Skeletal muscle tissue (tissue), 4 donors: ENCODE data around the gene MT3. TPM values are rescaled to one million over a fixed set of nuclear protein-coding genes. Genes with fewer than 3 reads are reported as not detected.
A peak's percentile ranks its signal among the peaks of the same experiment; 100 is the strongest.
"Not testable (repeated sequence)": the region's sequence is repeated elsewhere in the genome, so short reads cannot be mapped to it uniquely, and the experiment has no call there.

ENCODE experiments used
- H3K27ac ChIP-seq: one replicate; pipeline ENCODE4 v1.7.0; 2013; ENCODE audit warnings: mild to moderate bottlenecking, low read depth, low read length, inconsistent platforms
- H3K27me3 ChIP-seq, 3 donors: one replicate each; pipeline ENCODE4 v1.7.0; 2013; ENCODE audit warnings: low read length in 3 of 3; ENCODE audit not compliant: control insufficient read depth in 3 of 3, insufficient read depth in 3 of 3
- H3K36me3 ChIP-seq, 3 donors: one replicate each; pipeline ENCODE4 v1.7.0; 2013; ENCODE audit warnings: low read length in 3 of 3; ENCODE audit not compliant: control insufficient read depth in 3 of 3, insufficient read depth in 3 of 3
- H3K4me1 ChIP-seq, 3 donors: one replicate each; pipeline ENCODE4 v1.7.0; 2013; ENCODE audit warnings: low read length in 3 of 3, mild to moderate bottlenecking in 3 of 3; ENCODE audit not compliant: control insufficient read depth in 3 of 3, insufficient read depth in 3 of 3
- H3K4me3 ChIP-seq, 3 donors: one replicate each; pipeline ENCODE4 v1.7.0; 2013; ENCODE audit warnings: low read length in 3 of 3
- H3K9ac ChIP-seq, 3 donors: one replicate each; pipeline ENCODE4 v1.7.0; 2013; ENCODE audit warnings: low read length in 3 of 3, mild to moderate bottlenecking in 3 of 3, moderate library complexity in 2 of 3, low read depth in 1 of 3
- H3K9me3 ChIP-seq, 3 donors: one replicate each; pipeline ENCODE4 v1.7.0; 2013; ENCODE audit warnings: low read length in 3 of 3; ENCODE audit not compliant: control insufficient read depth in 3 of 3
- total RNA-seq: library from RNA; depleted of rRNA; stranded (reverse); fragments of >200 nt; gene quantifications from one replicate; pipeline ENCODE4 v1.2.3, GENCODE V29; 2014
- donor health status: Osteomylitis.

MT3 gene
- total RNA-seq, 1 donor from 2014 or later = 1.0 TPM

DNA sequence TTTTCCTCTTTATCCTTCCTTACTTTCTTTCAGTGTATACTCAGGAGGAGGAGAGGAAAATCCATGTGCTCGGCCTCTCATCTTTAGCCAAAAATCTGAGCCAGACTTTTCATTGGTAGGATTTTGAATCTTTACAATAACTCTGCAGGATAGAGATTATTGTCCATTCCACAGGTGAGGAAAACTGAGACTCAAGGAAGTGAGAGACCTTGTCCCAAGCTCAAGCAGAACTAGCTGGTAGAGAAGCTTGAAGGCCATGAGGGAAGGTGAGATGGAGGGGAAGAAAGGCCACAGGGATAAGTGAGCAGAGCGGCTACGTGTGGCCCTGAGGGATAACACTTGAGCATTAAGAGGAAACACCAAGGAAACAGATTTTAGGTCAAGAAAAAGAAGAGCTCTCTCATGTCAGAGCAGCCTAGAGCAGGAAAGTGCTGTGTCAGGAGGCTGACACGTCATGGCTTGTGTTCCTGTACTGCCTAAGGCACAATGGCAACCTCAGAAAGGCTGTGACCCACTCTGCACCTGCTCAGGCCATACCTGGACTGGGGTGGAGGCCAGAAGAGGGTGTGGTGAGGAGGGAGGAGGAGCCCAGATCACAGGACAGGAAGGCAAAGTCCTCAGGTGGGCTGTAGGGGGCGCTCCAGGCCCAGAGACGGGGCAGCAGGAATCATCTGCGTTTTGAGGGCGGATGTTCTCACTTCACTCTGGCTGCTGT is 12.6 kb upstream of the MT3 start:
- no peak overlapping the region for H3K27ac ChIP-seq
- H3K4me1 ChIP-seq = no peaks in the 10 kb centered on the region
- H3K4me3 ChIP-seq = no peak overlapping the region
- no peak overlapping the region for H3K9ac ChIP-seq
- H3K36me3 ChIP-seq = no peaks in the 10 kb centered on the region
- no peaks in the 10 kb centered on the region for H3K27me3 ChIP-seq
- H3K9me3 ChIP-seq = no peaks in the 10 kb centered on the region

DNA sequence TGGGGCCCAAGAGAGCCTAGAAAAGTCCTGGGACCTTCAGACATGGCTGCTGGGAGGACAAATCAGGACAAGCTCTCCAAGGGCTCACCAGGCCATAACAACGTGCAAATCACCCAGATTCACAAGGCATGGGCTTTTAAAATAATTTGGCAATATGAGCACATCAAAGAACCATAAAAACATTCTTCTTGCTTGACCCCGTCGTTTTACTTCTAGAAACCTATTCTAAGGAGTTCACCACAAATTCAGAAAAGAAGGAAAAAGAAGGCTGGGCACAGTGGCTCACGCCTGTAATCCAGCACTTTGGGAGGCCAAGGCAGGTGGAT is 12.1 kb upstream of the MT3 start:
- no peaks in the 10 kb centered on the region for H3K4me1 ChIP-seq
- no peak overlapping the region for H3K4me3 ChIP-seq
- H3K27me3 ChIP-seq = no peaks in the 10 kb centered on the region
- H3K36me3 ChIP-seq = no peaks in the 10 kb centered on the region
- no peaks in the 10 kb centered on the region for H3K9me3 ChIP-seq
- H3K27ac ChIP-seq = no peak overlapping the region
- H3K9ac ChIP-seq = no peak overlapping the region

DNA sequence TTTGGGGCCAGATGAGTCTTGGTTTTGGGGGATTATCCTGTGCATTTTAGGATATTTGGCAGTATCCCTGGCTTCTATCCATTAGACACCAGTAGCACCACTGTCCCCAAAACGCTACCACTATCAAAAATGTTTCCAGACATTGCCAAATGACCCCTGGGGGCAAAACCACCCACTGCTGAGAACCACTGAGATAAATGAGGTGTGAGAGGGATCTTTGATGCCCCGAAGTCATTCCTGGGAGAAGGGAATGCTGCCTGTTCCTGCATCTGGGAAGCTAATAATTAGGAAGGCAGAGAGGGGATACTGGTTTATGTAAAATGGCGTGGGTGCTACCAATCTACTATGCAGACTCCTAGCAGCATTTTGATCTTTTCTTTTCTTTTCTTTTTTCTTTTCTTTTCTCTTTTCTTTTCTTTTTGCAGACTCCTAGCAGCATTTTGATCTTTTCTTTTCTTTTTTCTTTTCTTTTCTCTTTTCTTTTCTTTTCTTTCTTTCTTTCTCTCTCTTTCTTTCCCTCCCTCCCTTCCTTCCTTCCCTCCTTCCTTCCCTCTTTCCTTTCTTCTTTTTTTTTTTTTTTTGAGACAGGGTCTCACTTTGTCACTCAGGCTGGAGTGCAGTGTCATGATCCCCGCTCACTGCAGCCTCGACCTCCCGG is 8.8 kb upstream of the MT3 start:
- no peaks in the 10 kb centered on the region for H3K4me1 ChIP-seq
- no peaks in the 10 kb centered on the region for H3K9me3 ChIP-seq
- no peak overlapping the region for H3K9ac ChIP-seq
- H3K4me3 ChIP-seq = no peak overlapping the region
- H3K36me3 ChIP-seq = no peaks in the 10 kb centered on the region
- no peaks in the 10 kb centered on the region for H3K27me3 ChIP-seq
- H3K27ac ChIP-seq = no peak overlapping the region

DNA sequence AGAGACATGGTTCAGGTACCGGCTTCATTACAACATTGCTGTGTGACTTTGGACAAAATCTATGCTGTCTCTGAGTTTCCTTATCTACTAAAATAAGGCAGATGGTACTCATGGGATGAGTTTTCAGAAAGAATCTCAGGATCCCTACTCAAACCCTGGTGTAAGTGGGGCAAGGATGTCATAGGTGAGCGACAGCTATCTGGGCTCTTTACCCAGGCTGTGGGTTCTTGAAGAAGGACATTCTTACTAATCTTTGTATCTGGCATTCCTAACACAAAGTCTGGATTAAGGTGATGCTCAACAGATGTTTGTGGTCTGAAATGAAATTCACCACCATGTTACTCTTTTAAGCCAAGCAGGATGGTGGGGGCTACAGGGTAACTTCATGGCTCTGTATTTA is 6.4 kb upstream of the MT3 start:
- H3K27ac ChIP-seq, H3K4me1 ChIP-seq, H3K9me3 ChIP-seq, H3K27me3 ChIP-seq, H3K36me3 ChIP-seq, H3K9ac ChIP-seq, H3K4me3 ChIP-seq: not testable (repeated sequence)

DNA sequence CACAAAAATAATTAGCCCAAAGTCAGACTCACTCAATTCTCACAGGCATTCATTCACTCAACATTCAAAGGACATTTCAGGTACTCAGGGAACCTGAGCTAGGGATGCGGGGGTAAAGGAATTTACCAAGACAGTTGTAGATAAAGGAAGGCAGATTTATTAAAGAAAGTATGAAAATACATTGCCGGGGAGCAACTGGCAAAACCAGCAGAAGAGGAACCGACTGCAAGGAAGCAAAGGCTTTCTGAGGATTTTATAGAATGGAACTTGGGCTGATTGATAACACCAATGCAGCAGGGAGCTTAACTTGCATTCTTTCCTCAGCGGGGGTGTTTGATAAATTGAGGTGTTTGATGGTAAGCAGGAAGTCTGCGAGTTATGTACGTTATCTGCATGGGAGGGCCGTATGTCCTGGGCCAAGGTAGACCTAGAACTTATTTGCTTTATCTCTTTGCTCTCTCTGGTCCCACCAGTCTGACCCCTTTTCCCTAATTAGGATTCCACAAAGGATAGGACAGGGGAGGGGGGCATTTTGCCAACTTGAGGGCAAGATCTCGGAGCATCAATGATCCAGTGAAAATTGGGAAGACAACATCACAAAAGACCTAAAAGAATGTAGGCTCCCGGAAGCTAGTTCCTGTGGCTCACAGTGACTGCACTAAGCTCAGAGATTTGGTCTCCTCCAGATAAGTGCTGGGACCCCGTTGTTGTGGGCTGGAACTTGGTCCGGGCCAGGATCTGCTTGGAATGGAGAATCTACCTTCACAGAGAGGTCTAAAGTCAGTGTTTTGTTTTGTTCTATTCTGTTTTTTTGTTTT is 5.8 kb upstream of the MT3 start:
- Histone ChIP-seq H3K36me3 (no peaks in the 10 kb centered on the region), H3K4me1 (no peaks in the 10 kb centered on the region), H3K4me3 (no peak overlapping the region), H3K27ac (no peak overlapping the region), H3K9ac (no peak overlapping the region), H3K9me3 (no peaks in the 10 kb centered on the region), H3K27me3 (peaks cover 0 to 3% (median 0%) of the 10 kb centered on the region in 3 donors)

DNA sequence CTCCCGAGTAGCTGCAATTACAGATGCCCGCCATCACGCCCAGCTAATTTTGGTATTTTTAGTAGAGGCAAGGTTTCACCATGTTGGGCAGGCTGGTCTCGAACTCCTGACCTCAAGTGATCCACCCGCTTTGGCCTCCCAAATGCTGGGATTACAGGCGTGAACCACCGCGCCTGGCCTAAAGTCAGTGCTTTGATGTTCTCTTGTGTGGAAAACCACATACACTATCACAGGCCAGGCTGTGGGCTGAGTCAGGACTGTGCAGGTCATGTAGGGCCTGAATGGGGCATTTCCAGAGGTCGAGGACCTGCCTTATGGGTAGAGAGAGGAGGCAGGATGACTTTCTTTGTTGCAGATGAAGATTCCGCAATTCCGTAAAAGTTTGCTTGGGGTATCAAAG is 5.1 kb upstream of the MT3 start:
- Histone ChIP-seq H3K27me3 (peaks cover 0 to 10% (median 4%) of the 10 kb centered on the region in 3 donors), H3K9ac (no peak overlapping the region), H3K9me3 (no peaks in the 10 kb centered on the region), H3K4me1 (peaks cover 0 to 5% (median 4%) of the 10 kb centered on the region in 3 donors), H3K36me3 (no peaks in the 10 kb centered on the region), H3K4me3 (no peak overlapping the region), H3K27ac (no peak overlapping the region)

DNA sequence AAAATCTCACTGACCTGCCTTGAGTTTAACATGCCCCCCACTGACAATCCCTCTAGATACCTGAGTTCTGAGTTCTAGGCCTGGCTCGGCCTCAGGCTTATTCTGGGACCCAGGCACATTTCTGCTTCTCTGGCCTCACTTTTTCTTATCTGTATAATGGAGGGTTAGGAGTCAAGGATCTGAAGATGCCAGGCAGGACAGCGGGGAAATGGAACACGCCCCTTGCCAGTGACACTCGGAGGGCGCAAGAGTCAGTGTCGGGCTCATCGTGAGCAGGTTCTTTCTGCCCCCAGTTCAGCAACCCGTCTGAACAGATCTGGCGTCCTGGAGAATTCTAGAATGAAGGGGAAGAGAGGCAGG is 567 bp upstream of the MT3 start:
- Histone ChIP-seq H3K4me3 (peak overlapping the region; percentile 59 to 74 (median 63)), H3K4me1 (peaks cover 4 to 17% (median 14%) of the 10 kb centered on the region in 3 donors), H3K36me3 (no peaks in the 10 kb centered on the region), H3K27ac (no peak overlapping the region), H3K9ac (peak overlapping the region in 2 of 3 donors; percentile 23 to 70), H3K9me3 (no peaks in the 10 kb centered on the region), H3K27me3 (peaks cover 11 to 23% (median 17%) of the 10 kb centered on the region in 3 donors)

DNA sequence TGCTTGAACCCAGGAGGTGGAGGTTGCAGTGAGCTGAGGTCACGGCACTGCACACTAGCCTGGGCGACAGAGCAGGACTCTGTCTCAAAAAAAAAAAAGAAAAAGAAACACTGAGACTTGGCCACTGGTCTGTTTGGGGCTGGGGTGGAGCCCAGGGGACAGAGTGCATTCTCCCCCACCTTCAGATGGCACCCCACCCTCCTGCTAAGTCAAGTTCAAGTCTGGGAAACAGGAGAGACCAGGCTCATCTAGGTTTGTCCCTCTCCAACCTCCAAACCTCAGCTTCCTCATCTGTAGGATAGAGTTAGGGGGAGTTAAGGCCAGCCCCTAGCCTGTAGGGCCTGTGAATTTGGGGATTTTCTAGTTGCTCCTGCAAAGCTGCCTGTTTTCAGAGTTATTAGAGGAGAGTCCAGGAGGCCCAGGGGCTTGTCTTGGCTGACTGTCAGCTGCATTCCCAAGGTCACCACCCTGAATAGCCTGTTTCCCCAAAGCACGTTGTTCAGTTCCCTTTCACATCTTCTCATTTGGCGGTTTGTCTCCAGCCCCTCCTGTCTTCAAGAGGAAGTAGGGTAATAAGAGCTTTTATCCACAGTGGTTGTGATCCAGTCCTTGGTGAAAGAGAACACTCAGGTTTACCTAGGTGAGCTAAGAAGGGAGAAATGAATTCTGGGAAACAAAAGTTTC is 2.2 kb downstream of the MT3 start:
- H3K27me3 ChIP-seq = peaks cover 11 to 23% (median 17%) of the 10 kb centered on the region in 3 donors
- no peaks in the 10 kb centered on the region for H3K9me3 ChIP-seq
- no peak overlapping the region for H3K4me3 ChIP-seq
- H3K27ac ChIP-seq = no peak overlapping the region
- H3K9ac ChIP-seq = no peak overlapping the region
- peaks cover 4 to 17% (median 14%) of the 10 kb centered on the region in 3 donors for H3K4me1 ChIP-seq
- H3K36me3 ChIP-seq = no peaks in the 10 kb centered on the region

DNA sequence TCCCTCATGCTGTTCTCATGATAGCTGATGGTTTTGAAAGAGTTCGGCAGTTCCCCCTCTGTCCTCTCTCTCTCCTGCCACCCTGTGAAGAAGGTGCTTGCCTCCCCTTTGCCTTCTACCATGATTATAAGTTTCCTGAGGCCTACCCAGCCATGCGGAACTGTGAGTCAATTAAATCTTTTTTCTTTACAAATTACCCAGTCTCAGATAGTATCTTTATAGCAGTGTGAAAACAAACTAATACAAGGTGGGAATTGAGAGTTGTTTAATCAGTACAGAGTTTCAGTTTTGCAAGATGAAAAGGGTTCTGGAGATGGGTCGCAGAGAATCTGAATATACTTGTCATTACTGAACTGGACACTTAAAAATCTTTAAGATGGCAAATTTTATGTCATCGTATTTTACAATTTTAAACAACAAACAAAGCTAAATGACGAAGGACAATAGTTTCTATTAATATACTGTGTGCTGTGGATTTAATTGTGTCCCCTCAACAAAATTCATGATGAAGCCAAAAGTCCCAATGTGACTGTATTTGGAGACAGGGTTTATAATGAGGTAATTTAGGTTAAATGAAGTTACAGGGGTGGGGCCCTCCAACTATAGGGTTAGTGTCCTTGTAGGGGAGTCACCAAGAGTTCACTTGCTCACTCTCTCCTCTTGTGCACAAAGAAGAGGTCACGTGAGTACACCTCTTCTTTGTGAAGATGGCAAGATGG is 4.4 kb downstream of the MT3 start:
- H3K9me3 ChIP-seq = no peaks in the 10 kb centered on the region
- no peak overlapping the region for H3K27ac ChIP-seq
- no peak overlapping the region for H3K9ac ChIP-seq
- H3K4me1 ChIP-seq = peaks cover 4 to 17% (median 14%) of the 10 kb centered on the region in 3 donors
- peaks cover 11 to 19% (median 17%) of the 10 kb centered on the region in 3 donors for H3K27me3 ChIP-seq
- no peaks in the 10 kb centered on the region for H3K36me3 ChIP-seq
- no peak overlapping the region for H3K4me3 ChIP-seq
